Measurements from ENCODE around the gene PYGM.

PYGM gene

DNA sequence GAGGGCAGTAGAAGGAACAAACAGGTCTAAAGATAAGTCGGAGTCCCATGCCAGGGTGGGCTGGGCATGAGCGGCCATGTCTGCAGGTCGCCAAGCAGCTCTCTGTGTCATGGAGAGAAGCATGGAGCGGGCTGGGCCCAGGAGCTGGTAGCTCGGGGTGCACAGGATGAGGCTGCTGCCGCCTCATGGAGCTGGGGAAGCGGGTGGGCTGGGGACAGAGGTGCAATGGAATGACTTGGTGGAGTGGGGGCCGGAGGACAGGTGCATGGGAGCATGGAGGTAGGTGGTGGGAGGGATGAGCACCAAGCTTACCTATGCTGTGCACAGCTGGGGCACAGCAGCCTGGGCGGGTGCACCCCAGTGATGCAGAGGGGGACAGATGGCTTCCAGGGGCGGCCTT is 40.4 kb downstream of the PYGM start:
- Histone ChIP-seq H3K9me3 (ENCODE audit: control insufficient read depth, low read length) (no peaks in the 10 kb centered on the region), H3K79me2 (no peaks in the 10 kb centered on the region), H2AFZ (no peak overlapping the region), H3K4me3 (ENCODE audit: low read depth, low read length) (no peak overlapping the region), H3K9ac (no peak overlapping the region), H3K27me3 (ENCODE audit: control insufficient read depth, insufficient read depth, low read length) (no peaks in the 10 kb centered on the region), H3K36me3 (ENCODE audit: control insufficient read depth, insufficient read depth, low read length) (no peaks in the 10 kb centered on the region), H3K4me2 (ENCODE audit: low read length) (no peak overlapping the region), H3K4me1 (no peaks in the 10 kb centered on the region), H3K27ac (no peak overlapping the region)
- TF ChIP-seq, protein P1, sequence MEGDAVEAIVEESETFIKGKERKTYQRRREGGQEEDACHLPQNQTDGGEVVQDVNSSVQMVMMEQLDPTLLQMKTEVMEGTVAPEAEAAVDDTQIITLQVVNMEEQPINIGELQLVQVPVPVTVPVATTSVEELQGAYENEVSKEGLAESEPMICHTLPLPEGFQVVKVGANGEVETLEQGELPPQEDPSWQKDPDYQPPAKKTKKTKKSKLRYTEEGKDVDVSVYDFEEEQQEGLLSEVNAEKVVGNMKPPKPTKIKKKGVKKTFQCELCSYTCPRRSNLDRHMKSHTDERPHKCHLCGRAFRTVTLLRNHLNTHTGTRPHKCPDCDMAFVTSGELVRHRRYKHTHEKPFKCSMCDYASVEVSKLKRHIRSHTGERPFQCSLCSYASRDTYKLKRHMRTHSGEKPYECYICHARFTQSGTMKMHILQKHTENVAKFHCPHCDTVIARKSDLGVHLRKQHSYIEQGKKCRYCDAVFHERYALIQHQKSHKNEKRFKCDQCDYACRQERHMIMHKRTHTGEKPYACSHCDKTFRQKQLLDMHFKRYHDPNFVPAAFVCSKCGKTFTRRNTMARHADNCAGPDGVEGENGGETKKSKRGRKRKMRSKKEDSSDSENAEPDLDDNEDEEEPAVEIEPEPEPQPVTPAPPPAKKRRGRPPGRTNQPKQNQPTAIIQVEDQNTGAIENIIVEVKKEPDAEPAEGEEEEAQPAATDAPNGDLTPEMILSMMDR (IDR thresholded peaks at IDR 0.05) = no peak

DNA sequence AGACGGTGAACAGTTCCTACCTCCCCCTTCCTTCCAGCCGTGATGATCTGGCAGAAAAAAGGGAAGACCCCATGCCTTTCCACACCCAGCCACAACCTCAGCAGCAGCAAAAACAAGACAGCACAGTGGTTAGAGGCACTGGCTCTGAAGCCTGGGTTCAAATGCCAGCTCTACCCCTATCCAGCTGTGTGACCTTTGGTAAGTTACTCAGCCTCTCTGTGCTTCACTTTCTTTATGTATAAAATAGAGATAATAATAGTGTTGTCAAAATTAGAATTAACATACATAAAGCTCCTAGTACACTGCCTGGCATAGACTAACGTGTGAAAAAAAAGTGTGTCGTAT is 41.0 kb downstream of the PYGM start:
- no peak overlapping the region for H2AFZ ChIP-seq
- TF ChIP-seq, protein P1 (IDR thresholded peaks at IDR 0.05) = no peak
- H3K27ac ChIP-seq = no peak overlapping the region
- H3K9me3 ChIP-seq (ENCODE audit: control insufficient read depth, low read length) = no peaks in the 10 kb centered on the region
- H3K27me3 ChIP-seq (ENCODE audit: control insufficient read depth, insufficient read depth, low read length) = no peaks in the 10 kb centered on the region
- H3K9ac ChIP-seq = no peak overlapping the region
- H3K79me2 ChIP-seq = no peaks in the 10 kb centered on the region
- H3K36me3 ChIP-seq (ENCODE audit: control insufficient read depth, insufficient read depth, low read length) = no peaks in the 10 kb centered on the region
- H3K4me3 ChIP-seq (ENCODE audit: low read depth, low read length) = no peak overlapping the region
- no peaks in the 10 kb centered on the region for H3K4me1 ChIP-seq
- no peak overlapping the region for H3K4me2 ChIP-seq (ENCODE audit: low read length)

DNA sequence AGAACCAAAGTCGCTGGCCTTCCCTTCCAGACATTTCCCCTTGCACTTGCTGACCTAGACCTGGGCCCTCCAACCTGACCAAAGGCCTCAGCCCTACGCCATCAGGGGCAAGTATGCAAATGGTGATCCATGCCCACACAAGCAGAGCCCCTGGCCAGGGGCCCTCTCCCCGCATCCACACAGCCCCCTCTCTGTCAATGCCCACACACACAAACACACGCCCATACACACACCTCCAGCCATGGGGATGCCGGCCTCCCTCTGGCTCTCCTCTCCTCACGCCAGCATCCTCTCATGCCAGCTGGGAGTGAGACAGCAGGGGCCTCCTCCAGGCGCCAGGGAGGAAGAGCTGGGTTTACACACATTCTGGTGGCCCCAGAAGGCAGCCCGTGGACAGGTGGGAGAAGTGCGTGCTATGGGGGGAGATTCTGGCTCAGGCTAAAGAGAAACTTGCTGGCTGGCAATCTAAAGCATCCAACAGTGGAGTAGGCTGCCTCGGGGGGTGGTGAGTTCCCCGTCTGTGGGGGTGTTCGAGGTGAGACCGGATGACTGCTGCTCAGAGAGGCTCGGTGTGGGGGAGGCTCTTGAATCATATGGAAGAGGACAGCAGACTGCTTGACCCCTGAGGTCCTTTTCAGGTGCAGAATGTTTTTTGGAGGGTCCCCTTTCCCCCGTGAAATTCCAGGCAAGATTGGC is 41.5 kb downstream of the PYGM start:
- Histone ChIP-seq H3K4me3 (ENCODE audit: low read depth, low read length) (no peak overlapping the region), H3K4me2 (ENCODE audit: low read length) (no peak overlapping the region), H3K36me3 (ENCODE audit: control insufficient read depth, insufficient read depth, low read length) (no peaks in the 10 kb centered on the region), H3K4me1 (no peaks in the 10 kb centered on the region), H3K79me2 (no peaks in the 10 kb centered on the region), H3K9ac (no peak overlapping the region), H3K27ac (no peak overlapping the region), H3K27me3 (ENCODE audit: control insufficient read depth, insufficient read depth, low read length) (no peaks in the 10 kb centered on the region), H3K9me3 (ENCODE audit: control insufficient read depth, low read length) (no peaks in the 10 kb centered on the region), H2AFZ (no peak overlapping the region)
- TF ChIP-seq, protein P1 (IDR thresholded peaks at IDR 0.05) = no peak

DNA sequence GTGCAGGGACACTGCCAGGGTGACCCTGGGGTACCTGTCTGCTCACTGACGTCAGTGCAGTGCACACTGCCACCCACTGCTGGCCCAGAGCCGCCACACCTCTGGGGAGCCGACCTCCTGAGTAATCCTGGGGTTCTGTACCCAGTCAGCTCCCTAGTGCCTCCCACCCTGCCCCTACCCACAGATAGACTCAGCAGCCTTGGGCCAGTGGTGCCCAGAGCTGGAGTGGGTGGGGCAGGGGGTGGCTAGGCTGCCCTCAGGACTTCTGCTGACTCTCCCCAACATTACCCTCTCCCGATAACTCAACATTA is 42.6 kb downstream of the PYGM start:
- Histone ChIP-seq H3K79me2 (no peaks in the 10 kb centered on the region), H3K4me3 (ENCODE audit: low read depth, low read length) (no peak overlapping the region), H3K4me2 (ENCODE audit: low read length) (no peak overlapping the region), H3K27me3 (ENCODE audit: control insufficient read depth, insufficient read depth, low read length) (no peaks in the 10 kb centered on the region), H3K27ac (no peak overlapping the region), H2AFZ (no peak overlapping the region), H3K9ac (no peak overlapping the region), H3K36me3 (ENCODE audit: control insufficient read depth, insufficient read depth, low read length) (no peaks in the 10 kb centered on the region), H3K4me1 (no peaks in the 10 kb centered on the region), H3K9me3 (ENCODE audit: control insufficient read depth, low read length) (no peaks in the 10 kb centered on the region)
- TF ChIP-seq, protein P1 (IDR thresholded peaks at IDR 0.05) = no peak

DNA sequence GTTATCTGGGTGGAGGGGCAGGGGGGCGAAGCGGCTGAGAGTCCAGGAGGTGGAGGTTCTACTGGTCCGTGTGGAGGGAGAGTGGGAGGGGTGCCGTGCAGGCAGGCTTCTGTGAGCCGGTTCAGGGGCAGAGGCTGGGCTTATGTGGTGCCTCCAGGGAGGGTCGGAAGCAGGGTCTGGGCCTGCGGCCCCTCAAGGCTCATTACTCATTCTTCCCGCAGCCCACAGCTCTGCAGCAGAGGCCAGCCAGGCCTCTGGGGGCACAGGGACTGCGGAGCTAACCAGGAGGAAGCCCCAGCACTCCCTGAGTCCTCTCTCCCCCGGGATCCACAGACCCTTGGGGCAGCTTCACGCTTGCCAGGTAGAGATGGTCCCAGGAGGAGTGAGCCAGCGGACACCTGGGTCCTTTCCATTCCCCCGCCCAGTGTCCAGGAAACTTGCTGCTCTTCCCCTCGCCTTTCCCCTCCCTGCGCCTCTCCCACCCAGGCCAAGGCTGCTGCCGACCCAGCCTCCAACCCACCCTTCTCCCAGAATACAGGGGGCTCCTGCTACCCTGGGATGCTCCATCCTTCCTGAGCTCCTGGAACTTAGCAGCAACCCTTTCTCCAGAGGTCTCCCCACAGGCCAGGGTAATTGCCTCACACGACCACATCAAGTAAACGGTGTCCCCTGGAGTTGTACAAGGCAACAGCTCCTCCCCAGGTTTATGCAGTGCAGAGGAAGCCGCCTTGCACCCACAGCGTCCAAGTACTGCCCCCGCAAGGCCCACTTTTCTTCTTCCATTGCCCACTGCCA is 43.1 kb downstream of the PYGM start:
- Histone ChIP-seq H3K9me3 (ENCODE audit: control insufficient read depth, low read length) (no peaks in the 10 kb centered on the region), H3K79me2 (no peaks in the 10 kb centered on the region), H3K9ac (no peak overlapping the region), H3K27me3 (ENCODE audit: control insufficient read depth, insufficient read depth, low read length) (no peaks in the 10 kb centered on the region), H3K4me3 (ENCODE audit: low read depth, low read length) (no peak overlapping the region), H2AFZ (no peak overlapping the region), H3K4me1 (no peaks in the 10 kb centered on the region), H3K36me3 (ENCODE audit: control insufficient read depth, insufficient read depth, low read length) (no peaks in the 10 kb centered on the region), H3K4me2 (ENCODE audit: low read length) (no peak overlapping the region), H3K27ac (no peak overlapping the region)
- TF ChIP-seq, protein P1 (IDR thresholded peaks at IDR 0.05) = no peak
